HFFc6 (cell line): Measurements from ENCODE around the gene NPFF. TPM values are rescaled to one million over a fixed set of nuclear protein-coding genes. Genes with fewer than 3 reads are reported as not detected.

ENCODE experiments used
- DNase-seq: peaks from one replicate; pipeline ENCODE4 v3.0.0-alpha.2; 2018
- H3K27ac Mint-ChIP-seq: 2 replicates; pipeline ENCODE4 v1.8.0; 2020; ENCODE audit warnings: mild to moderate bottlenecking, mixed read lengths
- H3K27me3 Mint-ChIP-seq: 2 replicates; pipeline ENCODE4 v1.8.0; 2021; ENCODE audit warnings: mild to moderate bottlenecking, moderate library complexity, mixed read lengths; ENCODE audit not compliant: insufficient read depth
- H3K36me3 Mint-ChIP-seq: 2 replicates; pipeline ENCODE4 v1.8.0; 2021; ENCODE audit warnings: low read depth, mixed read lengths
- H3K4me1 Mint-ChIP-seq: 2 replicates; pipeline ENCODE4 v1.8.0; 2020; ENCODE audit warnings: low read depth, mixed read lengths
- H3K4me3 Mint-ChIP-seq: 2 replicates; pipeline ENCODE4 v1.8.0; 2020; ENCODE audit warnings: mild to moderate bottlenecking, moderate library complexity, mixed read lengths
- H3K9me3 Mint-ChIP-seq: 2 replicates; pipeline ENCODE4 v1.8.0; 2020; ENCODE audit warnings: mild to moderate bottlenecking, mixed read lengths
- CTCF ChIP-seq: fragments of 200-600 bp; sonication (generic); IDR thresholded peaks from 2 replicates; pipeline ENCODE4 v1.5.0; 2021; ENCODE audit warnings: antibody characterized with exemption, mild to moderate bottlenecking
- total RNA-seq, 6 experiments: library from RNA; stranded (reverse); fragmentation: NEBNext Ultra II Directional; extraction: Animal tissue kit (Norgen Biotek cat#: 25700); gene quantifications; 2 replicates in 1 of 6; 3 replicates in 5 of 6; pipeline ENCODE4 v1.2.3, GENCODE V29; 2021

Gene NPFF
- total RNA-seq, 6 experiments from 2014 or later: not detected

GRCh38 chr12:53543539-53543938, 36.3 kb upstream of the NPFF start:
- Mint-ChIP-seq H3K4me3 (no peak overlapping the region), H3K9me3 (no peaks in the 10 kb centered on the region), H3K27ac (peak overlapping the region; percentile 84), H3K4me1 (peaks cover 12% of the 10 kb centered on the region), H3K36me3 (peaks cover 8% of the 10 kb centered on the region), H3K27me3 (no peaks in the 10 kb centered on the region; the same call in 1 of the 2 replicates)
- DNase-seq: peak; percentile 71
- peak; percentile 87 for TF ChIP-seq CTCF

GRCh38 chr12:53539526-53539925, 32.2 kb upstream of the NPFF start:
- Mint-ChIP-seq H3K27ac (no peak overlapping the region), H3K36me3 (peaks cover 12% of the 10 kb centered on the region), H3K9me3 (no peaks in the 10 kb centered on the region), H3K4me3 (no peak overlapping the region), H3K27me3 (no peaks in the 10 kb centered on the region), H3K4me1 (peaks cover 18% of the 10 kb centered on the region)
- no peak for TF ChIP-seq CTCF
- no peak for DNase-seq

- peak overlapping the region; percentile 37; the same call in 1 of the 2 replicates for H3K27ac Mint-ChIP-seq
- H3K9me3 Mint-ChIP-seq: no peaks in the 10 kb centered on the region
- no peak for DNase-seq
- no peak overlapping the region for H3K4me3 Mint-ChIP-seq
- H3K4me1 Mint-ChIP-seq: peaks cover 9% of the 10 kb centered on the region; the same call in 1 of the 2 replicates
- no peak for TF ChIP-seq CTCF
- H3K27me3 Mint-ChIP-seq: no peaks in the 10 kb centered on the region
- peaks cover 21% of the 10 kb centered on the region for H3K36me3 Mint-ChIP-seq
These were observed 31.0 kb upstream of the NPFF start for GRCh38 chr12:53538209-53538689.

- Mint-ChIP-seq H3K9me3 (no peaks in the 10 kb centered on the region), H3K36me3 (peaks cover 34% of the 10 kb centered on the region), H3K4me1 (peaks cover 12% of the 10 kb centered on the region; the same call in 1 of the 2 replicates), H3K4me3 (no peak overlapping the region), H3K27me3 (no peaks in the 10 kb centered on the region; the same call in 1 of the 2 replicates), H3K27ac (no peak overlapping the region)
- no peak for TF ChIP-seq CTCF
- DNase-seq: no peak
These were observed 29.7 kb upstream of the NPFF start for GRCh38 chr12:53536962-53537361.

- Mint-ChIP-seq H3K9me3 (no peaks in the 10 kb centered on the region), H3K27me3 (no peaks in the 10 kb centered on the region; the same call in 1 of the 2 replicates), H3K36me3 (peaks cover 44% of the 10 kb centered on the region), H3K27ac (no peak overlapping the region), H3K4me1 (peaks cover 23% of the 10 kb centered on the region), H3K4me3 (no peak overlapping the region)
- DNase-seq: no peak
- TF ChIP-seq CTCF: no peak
These were observed 26.2 kb upstream of the NPFF start for GRCh38 chr12:53533471-53533870.
